ENCODE measurements around the gene SKAP2.

The SKAP2 gene

DNA sequence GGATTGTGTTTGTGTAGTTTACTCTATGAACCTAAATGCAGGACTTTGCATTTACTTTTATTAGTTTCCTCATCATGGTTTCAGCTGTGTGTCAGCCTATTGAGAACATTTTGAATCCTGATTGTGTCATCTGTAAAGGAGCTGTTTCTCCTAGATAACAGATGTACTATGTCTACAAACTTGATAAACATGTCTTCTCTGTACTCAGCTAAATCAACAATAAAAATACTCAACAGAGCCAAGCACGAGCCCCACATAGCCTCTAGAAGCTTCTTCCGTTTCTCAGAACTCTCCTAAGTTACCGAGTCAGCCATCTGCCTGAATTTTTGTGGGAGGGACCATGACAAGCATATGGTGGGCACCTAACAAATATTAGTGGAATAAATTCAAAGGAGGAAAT lies 234.7 kb downstream of the SKAP2 start:
- DNase-seq: no peak

DNA sequence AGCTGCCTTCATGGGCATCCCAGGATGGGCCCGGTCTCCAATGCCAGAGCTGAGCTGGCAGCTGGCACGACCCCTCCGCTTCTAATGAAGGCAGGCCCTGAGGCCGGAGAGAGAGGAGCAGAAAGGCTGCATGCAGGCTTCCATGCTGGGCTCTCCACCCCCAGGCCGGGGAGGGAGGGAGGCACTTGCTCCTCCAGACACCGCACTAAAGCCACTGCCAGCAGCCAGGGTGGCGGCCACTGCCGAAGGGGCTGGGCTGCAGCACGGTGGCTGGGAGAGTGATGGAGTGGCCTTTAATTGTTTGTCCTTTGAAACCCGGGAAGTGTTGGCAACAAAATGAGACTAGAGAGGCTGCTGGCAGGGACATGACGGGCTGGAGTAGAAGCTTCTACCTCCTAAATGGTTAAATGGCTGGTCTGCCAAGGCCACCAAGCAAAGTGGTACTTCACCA lies 236.5 kb downstream of the SKAP2 start:
- DNase-seq: no peak

GRCh38 chr7:26627221-26627620 lies 237.2 kb downstream of the SKAP2 start:
- no peak for DNase-seq

DNA sequence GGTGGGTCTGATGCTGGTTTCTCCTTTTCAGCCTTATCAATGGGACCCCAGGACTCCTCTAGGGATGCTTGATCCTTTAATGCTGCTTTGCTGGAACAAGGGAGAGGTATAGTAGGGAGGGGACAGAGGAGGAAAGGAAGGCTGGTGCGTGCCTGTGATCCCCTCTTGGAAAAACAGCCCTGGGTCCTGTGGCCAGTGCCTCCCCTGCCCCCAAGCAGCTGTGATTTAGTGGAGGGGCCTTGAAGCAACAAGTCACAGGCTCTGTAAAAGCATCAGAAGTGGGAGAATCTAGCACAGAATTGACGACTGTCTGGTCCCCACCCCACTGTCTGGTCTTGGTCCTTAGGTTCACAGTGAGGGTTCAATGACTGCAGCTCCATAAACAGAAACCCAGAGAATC lies 237.7 kb downstream of the SKAP2 start:
- DNase-seq: no peak

DNA sequence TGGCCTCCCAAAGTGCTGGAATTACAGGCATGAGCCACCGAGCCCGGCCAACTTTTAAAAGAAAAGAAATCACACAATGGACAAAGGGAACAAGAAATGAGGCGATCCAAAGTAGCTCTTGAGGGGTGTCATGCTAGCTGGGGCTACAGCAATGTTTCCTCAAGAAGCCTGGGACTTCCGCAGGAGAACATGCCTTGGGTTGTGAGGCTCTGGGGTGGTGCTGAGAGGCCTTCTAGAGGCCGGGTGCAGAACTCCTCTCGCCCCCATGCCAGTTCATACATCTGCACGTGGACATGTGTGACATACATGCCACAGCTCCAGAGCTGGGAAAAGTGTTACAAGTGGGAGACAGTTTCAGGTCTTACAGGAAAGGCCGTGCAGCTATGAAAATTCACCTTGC lies 238.2 kb downstream of the SKAP2 start:
- no peak for DNase-seq

DNA sequence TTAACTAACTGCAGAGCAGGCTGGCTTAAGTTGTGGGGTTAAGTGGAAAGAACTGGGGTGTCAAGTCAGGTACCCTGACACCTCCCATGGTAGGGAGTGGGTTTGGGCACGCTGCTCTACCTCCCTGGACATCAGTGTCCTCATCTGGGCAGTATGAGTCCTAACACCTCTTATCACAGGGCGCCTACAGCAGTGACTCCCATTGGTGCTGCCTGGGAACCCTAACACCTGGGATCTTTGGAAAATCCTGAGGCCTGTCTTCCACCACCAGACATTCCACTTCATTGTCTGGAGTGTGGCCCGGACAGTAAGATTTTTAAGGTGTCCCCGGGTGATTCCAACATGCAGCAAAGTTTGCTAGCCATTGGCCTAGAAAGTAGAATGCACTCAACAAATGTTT lies 239.1 kb downstream of the SKAP2 start:
- DNase-seq: no peak

GRCh38 chr7:26624839-26625238 lies 239.6 kb downstream of the SKAP2 start:
- no peak for DNase-seq

DNA sequence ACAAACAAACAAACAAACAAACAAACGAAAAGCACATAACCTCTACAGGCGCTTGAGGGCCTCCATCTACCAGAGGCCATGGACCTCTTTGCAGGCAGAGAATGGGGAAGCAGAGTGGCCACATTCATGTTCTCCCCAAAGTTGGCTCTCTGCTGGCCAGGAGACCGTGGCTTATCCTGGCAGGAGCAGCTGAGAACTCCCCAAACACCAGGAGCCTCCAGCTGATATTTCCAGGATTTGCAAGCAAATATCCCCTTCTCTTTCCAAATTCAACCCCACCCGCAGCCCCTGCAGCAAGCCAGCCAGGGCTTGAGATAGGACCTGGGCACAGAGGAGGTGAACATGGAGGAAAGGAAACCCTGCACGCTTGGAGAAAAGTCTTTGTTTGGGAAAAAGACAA lies 240.0 kb downstream of the SKAP2 start:
- DNase-seq: no peak

- DNase-seq: no peak
These were observed 244.0 kb downstream of the SKAP2 start for GRCh38 chr7:26620352-26620751.

GRCh38 chr7:26619348-26619984 lies 244.9 kb downstream of the SKAP2 start:
- no peak for DNase-seq

GRCh38 chr7:26618898-26619297 lies 245.5 kb downstream of the SKAP2 start:
- no peak for DNase-seq

DNA sequence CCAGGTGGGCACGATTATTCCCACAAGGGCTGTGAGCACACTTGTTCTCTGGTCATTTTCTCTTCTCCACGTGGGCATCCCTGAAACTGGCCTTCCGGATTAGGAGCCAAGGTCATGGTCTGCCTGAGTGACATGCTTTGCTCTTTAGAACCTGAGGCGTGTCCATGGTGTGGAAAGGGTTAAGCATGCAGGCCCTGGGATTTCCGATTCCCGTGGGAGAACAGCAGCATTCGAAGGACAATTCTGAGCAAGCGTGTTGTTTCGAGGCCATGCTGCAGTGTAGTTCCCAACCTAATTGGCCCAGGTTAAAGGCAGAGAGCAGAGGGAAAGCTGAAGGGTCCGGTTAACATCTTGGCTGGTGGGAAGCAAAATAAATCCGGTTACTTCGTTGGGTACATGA lies 245.9 kb downstream of the SKAP2 start:
- no peak for DNase-seq

Measured in CD4-positive, alpha-beta T cell treated with Interferon alpha-2 for 1 hour (primary cell).